ENCODE results near the gene CDS2.

CDS2 gene

GRCh38 chr20:5234978-5235377, 108.2 kb downstream of the CDS2 start:
- Histone ChIP-seq H3K4me3 (ENCODE audit: low read depth, low read length) (no peak overlapping the region), H3K4me1 (ENCODE audit: control insufficient read depth, insufficient read depth, low read length) (no peaks in the 10 kb centered on the region), H3K9me3 (ENCODE audit: control insufficient read depth, insufficient read depth, low read depth, low read length) (no peaks in the 10 kb centered on the region), H3K36me3 (ENCODE audit: control insufficient read depth in 2 of 2, insufficient read depth in 1 of 2, low read length in 2 of 2) (no peaks in the 10 kb centered on the region), H3K27ac (ENCODE audit: extremely low read depth, low read depth, low read length) (no peak overlapping the region)
- TF ChIP-seq MEIS1 (CRISPR knock-in tag; IDR thresholded peaks at IDR 0.05; ENCODE audit: borderline replicate concordance) (no peak), ZFP41 (tag by site-specific recombination; IDR thresholded peaks at IDR 0.05; ENCODE audit: borderline replicate concordance) (no peak), ZNF266 (tag by site-specific recombination; IDR thresholded peaks at IDR 0.05; ENCODE audit: low read depth) (no peak), SP2 (tag by site-specific recombination; IDR thresholded peaks at IDR 0.05) (no peak), SCRT2 (tag by site-specific recombination; IDR thresholded peaks at IDR 0.05) (no peak), ZNF23 (tag by site-specific recombination; IDR thresholded peaks at IDR 0.05; ENCODE audit: borderline replicate concordance) (no peak), SP3 (tag by site-specific recombination; IDR thresholded peaks at IDR 0.05) (no peak), ZNF112 (tag by site-specific recombination; IDR thresholded peaks at IDR 0.05) (no peak)
- TF ChIP-seq, protein P1, sequence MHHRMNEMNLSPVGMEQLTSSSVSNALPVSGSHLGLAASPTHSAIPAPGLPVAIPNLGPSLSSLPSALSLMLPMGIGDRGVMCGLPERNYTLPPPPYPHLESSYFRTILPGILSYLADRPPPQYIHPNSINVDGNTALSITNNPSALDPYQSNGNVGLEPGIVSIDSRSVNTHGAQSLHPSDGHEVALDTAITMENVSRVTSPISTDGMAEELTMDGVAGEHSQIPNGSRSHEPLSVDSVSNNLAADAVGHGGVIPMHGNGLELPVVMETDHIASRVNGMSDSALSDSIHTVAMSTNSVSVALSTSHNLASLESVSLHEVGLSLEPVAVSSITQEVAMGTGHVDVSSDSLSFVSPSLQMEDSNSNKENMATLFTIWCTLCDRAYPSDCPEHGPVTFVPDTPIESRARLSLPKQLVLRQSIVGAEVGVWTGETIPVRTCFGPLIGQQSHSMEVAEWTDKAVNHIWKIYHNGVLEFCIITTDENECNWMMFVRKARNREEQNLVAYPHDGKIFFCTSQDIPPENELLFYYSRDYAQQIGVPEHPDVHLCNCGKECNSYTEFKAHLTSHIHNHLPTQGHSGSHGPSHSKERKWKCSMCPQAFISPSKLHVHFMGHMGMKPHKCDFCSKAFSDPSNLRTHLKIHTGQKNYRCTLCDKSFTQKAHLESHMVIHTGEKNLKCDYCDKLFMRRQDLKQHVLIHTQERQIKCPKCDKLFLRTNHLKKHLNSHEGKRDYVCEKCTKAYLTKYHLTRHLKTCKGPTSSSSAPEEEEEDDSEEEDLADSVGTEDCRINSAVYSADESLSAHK (tag by site-specific recombination; IDR thresholded peaks at IDR 0.05) = no peak
- ChIA-PET POLR2A (no interaction called here), CTCF (interaction anchor here (0.7 kb wide), 1 partner anchor 30 kb away, joined by 3 read pairs; no protein-coding TSS in a partner anchor)

Data from HEK293 (cell line).